Retinal pigment epithelial cell (primary cell): ENCODE measurements around the gene SULT2B1.
A peak's percentile ranks its signal among the peaks of the same experiment; 100 is the strongest.

Experiments used
- DNase-seq: peaks from one replicate; pipeline ENCODE4 v3.0.0-alpha.2; 2010; ENCODE audit warnings: low read depth
- H3K4me3 ChIP-seq: 2 replicates; pipeline ENCODE4 v1.5.1; 2011; ENCODE audit warnings: mild to moderate bottlenecking, low read length, control low read depth, moderate library complexity
- CTCF ChIP-seq: conservative IDR thresholded peaks from 2 replicates; pipeline ENCODE4 v1.5.1; 2011; ENCODE audit warnings: low read depth, low read length, control low read depth, inconsistent platforms

SULT2B1 gene

GRCh38 chr19:48510421-48511268, 41.3 kb upstream of the SULT2B1 start:
- peak overlapping the region; percentile 37 for H3K4me3 ChIP-seq
- no peak for TF ChIP-seq CTCF
- DNase-seq, result no peak

GRCh38 chr19:48511321-48511731, 40.6 kb upstream of the SULT2B1 start:
- peak overlapping the region; percentile 37 for H3K4me3 ChIP-seq
- no peak for TF ChIP-seq CTCF
- no peak for DNase-seq

- H3K4me3 ChIP-seq, result peak within 1 kb of the TSS; percentile 37
- DNase-seq, result no peak
- TF ChIP-seq CTCF, result no peak
Observed at GRCh38 chr19:48511800-48512503, 40.0 kb upstream of the SULT2B1 start, which contains the start of gene LMTK3. Gene LMTK3, minus strand, starts transcription at chr19:48511835. Its CDS starts 259 bp downstream, at chr19:48511576.

GRCh38 chr19:48512504-48513288, 39.3 kb upstream of the SULT2B1 start:
- TF ChIP-seq CTCF, result no peak
- DNase-seq, result no peak
- H3K4me3 ChIP-seq, result peak overlapping the region; percentile 67

- DNase-seq, result no peak
- no peak for TF ChIP-seq CTCF
- peak overlapping the region; percentile 67 for H3K4me3 ChIP-seq
Observed at GRCh38 chr19:48513289-48514122, 38.5 kb upstream of the SULT2B1 start.

GRCh38 chr19:48514123-48514458, 37.9 kb upstream of the SULT2B1 start:
- H3K4me3 ChIP-seq, result peak overlapping the region; percentile 67
- no peak for TF ChIP-seq CTCF
- DNase-seq, result no peak
